DOHH2 (cell line): ENCODE measurements around the gene BBS2.

Experiments used
- H3F3A ChIP-seq: fragments of 200-600 bp; sonication (generic), shearing (Covaris generic); 2 replicates; pipeline ENCODE4 v1.6.0; 2016; ENCODE audit warnings: antibody characterized with exemption, mild to moderate bottlenecking; ENCODE audit not compliant: control insufficient read depth, insufficient read depth
- H3K27ac ChIP-seq: fragments of 200-600 bp; sonication (generic); 2 replicates; pipeline ENCODE4 v1.5.1; 2014; ENCODE audit warnings: low read depth, mild to moderate bottlenecking, low read length, moderate library complexity
- H3K27me3 ChIP-seq: fragments of 200-600 bp; sonication (generic); 2 replicates; pipeline ENCODE4 v1.6.1; 2014; ENCODE audit warnings: mild to moderate bottlenecking, low read length, mixed read lengths; ENCODE audit not compliant: control insufficient read depth
- H3K36me3 ChIP-seq: fragments of 200-600 bp; sonication (generic); 2 replicates; pipeline ENCODE4 v1.6.1; 2014; ENCODE audit warnings: mild to moderate bottlenecking, low read length, moderate library complexity, mixed read lengths; ENCODE audit not compliant: control insufficient read depth
- H3K4me1 ChIP-seq: fragments of 200-600 bp; sonication (generic); 2 replicates; pipeline ENCODE4 v1.6.1; 2014; ENCODE audit warnings: mild to moderate bottlenecking, low read length, mixed read lengths; ENCODE audit not compliant: control insufficient read depth
- H3K4me2 ChIP-seq: fragments of 200-600 bp; sonication (generic); 2 replicates; pipeline ENCODE4 v1.6.0; 2014; ENCODE audit warnings: mild to moderate bottlenecking, low read length, moderate library complexity
- H3K4me3 ChIP-seq: fragments of 200-600 bp; sonication (generic); 2 replicates; pipeline ENCODE4 v1.5.1; 2014; ENCODE audit warnings: mild to moderate bottlenecking, low read length, mixed read lengths
- H3K79me2 ChIP-seq: fragments of 200-600 bp; sonication (generic); 2 replicates; pipeline ENCODE4 v1.6.1; 2014; ENCODE audit warnings: mild to moderate bottlenecking, low read length, mixed read lengths; ENCODE audit not compliant: control insufficient read depth
- H3K9me2 ChIP-seq: fragments of 200-600 bp; sonication (generic); replicated peaks from 2 replicates; pipeline ENCODE4 v1.6.1; 2014; ENCODE audit warnings: mild to moderate bottlenecking, low read length, mixed read lengths; ENCODE audit not compliant: control insufficient read depth
- H3K9me3 ChIP-seq: fragments of 200-600 bp; sonication (generic); 2 replicates; pipeline ENCODE4 v1.6.1; 2014; ENCODE audit warnings: antibody characterized with exemption, low read length, mixed read lengths; ENCODE audit not compliant: control insufficient read depth, insufficient read depth
- H4K20me1 ChIP-seq: fragments of 200-600 bp; sonication (generic); 2 replicates; pipeline ENCODE4 v1.6.0; 2014; ENCODE audit warnings: low read depth, mild to moderate bottlenecking, antibody characterized with exemption, low read length, moderate library complexity; ENCODE audit not compliant: control insufficient read depth, insufficient read depth
- EZH2phosphoT487 ChIP-seq: fragments of 200-600 bp; sonication (generic); IDR thresholded peaks from 2 replicates; pipeline ENCODE4 v1.6.1; 2017; ENCODE audit warnings: borderline replicate concordance, mild to moderate bottlenecking, antibody characterized with exemption, low read length, moderate library complexity, mixed read lengths
- TF ChIP-seq, protein P1 (sequence below): fragments of 200-600 bp; sonication (generic); IDR thresholded peaks from one replicate; pipeline ENCODE4 v1.5.1; 2014; ENCODE audit warnings: antibody characterized with exemption, mild to moderate bottlenecking, low read depth, low read length; ENCODE audit not compliant: poor library complexity, severe bottlenecking

BBS2 gene

DNA sequence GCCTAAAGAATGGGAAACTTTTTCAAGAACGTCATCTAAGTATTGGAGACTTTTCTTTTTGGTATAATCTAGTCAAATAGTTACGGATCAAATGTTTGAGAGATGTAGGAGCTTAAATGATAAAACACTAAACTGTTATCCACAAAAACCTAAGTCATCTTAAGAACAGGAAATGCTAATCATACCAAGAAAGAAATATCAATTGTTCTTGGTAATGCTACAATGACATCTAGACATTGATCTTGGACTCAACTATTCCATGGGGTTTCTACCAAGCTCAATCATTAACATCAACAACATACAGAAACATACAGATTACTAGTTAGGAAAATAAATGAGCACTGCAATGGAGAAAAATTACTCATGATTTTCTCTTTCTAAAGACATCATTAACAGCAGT lies 72.5 kb downstream of the BBS2 start:
- no peak overlapping the region for H3K27ac ChIP-seq
- H3K9me3 ChIP-seq, result no peaks in the 10 kb centered on the region
- peaks cover 80% of the 10 kb centered on the region for H3K36me3 ChIP-seq
- no peak overlapping the region; the same call in 1 of the 2 replicates for H3K4me2 ChIP-seq
- no peaks in the 10 kb centered on the region for H3K9me2 ChIP-seq
- H3K4me3 ChIP-seq, result no peak overlapping the region
- no peak for TF ChIP-seq EZH2phosphoT487
- TF ChIP-seq, protein P1, sequence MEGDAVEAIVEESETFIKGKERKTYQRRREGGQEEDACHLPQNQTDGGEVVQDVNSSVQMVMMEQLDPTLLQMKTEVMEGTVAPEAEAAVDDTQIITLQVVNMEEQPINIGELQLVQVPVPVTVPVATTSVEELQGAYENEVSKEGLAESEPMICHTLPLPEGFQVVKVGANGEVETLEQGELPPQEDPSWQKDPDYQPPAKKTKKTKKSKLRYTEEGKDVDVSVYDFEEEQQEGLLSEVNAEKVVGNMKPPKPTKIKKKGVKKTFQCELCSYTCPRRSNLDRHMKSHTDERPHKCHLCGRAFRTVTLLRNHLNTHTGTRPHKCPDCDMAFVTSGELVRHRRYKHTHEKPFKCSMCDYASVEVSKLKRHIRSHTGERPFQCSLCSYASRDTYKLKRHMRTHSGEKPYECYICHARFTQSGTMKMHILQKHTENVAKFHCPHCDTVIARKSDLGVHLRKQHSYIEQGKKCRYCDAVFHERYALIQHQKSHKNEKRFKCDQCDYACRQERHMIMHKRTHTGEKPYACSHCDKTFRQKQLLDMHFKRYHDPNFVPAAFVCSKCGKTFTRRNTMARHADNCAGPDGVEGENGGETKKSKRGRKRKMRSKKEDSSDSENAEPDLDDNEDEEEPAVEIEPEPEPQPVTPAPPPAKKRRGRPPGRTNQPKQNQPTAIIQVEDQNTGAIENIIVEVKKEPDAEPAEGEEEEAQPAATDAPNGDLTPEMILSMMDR, result no peak
- H4K20me1 ChIP-seq, result peaks cover 33% of the 10 kb centered on the region; the same call in 1 of the 2 replicates
- H3F3A ChIP-seq, result no peaks in the 10 kb centered on the region
- H3K79me2 ChIP-seq, result peaks cover 94% of the 10 kb centered on the region
- H3K27me3 ChIP-seq, result no peaks in the 10 kb centered on the region
- peaks cover 25% of the 10 kb centered on the region for H3K4me1 ChIP-seq

DNA sequence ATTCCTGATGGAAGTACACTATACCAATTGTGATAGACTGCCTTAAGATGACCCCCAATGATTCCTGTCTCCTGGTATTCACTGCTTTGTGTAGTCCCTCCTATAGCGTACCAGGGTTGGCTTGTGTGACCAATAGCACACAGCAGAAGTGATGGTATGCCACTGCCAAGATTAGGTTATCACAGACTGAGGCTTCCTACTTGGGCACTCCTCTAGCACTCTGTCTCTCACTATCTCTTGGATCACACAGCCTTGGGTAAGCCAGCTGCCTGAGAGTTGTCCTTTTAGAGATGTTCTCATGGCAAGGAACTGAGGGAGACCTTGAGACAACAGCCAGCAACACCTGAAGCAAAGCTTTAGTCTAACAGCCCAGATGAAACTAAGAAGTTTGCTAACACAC lies 81.8 kb downstream of the BBS2 start:
- H3K9me3 ChIP-seq, result no peaks in the 10 kb centered on the region
- H3K27ac ChIP-seq, result no peak overlapping the region
- H4K20me1 ChIP-seq, result peaks cover 6% of the 10 kb centered on the region; the same call in 1 of the 2 replicates
- H3K4me3 ChIP-seq, result no peak overlapping the region
- H3F3A ChIP-seq, result no peaks in the 10 kb centered on the region
- H3K27me3 ChIP-seq, result no peaks in the 10 kb centered on the region
- no peaks in the 10 kb centered on the region for H3K9me2 ChIP-seq
- H3K4me2 ChIP-seq, result no peak overlapping the region
- peaks cover 82% of the 10 kb centered on the region for H3K36me3 ChIP-seq
- peaks cover 44% of the 10 kb centered on the region for H3K79me2 ChIP-seq
- TF ChIP-seq EZH2phosphoT487, result no peak
- TF ChIP-seq, protein P1, result no peak
- no peaks in the 10 kb centered on the region for H3K4me1 ChIP-seq

DNA sequence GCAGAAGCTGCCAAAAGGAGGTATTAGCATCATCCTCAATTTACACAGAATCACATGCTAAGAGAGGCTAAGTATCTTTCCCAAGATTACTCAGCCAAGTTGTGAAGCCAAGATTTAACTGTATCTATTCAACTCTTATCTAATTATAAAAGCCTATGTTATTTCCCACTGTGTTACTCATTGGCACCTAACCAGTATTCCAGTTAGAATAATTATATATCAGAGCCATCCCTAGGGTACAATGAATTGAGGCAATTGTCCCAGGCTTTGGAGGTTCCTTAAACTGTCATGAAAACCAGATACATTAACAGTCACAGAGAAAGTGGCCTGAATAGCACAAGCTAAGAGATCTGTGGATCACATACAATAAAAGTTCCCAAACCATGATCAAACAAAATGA lies 83.6 kb downstream of the BBS2 start:
- Histone ChIP-seq H3K4me1 (no peaks in the 10 kb centered on the region; the same call in 1 of the 2 replicates), H3K4me3 (no peak overlapping the region), H4K20me1 (peaks cover 6% of the 10 kb centered on the region; the same call in 1 of the 2 replicates), H3K9me2 (no peaks in the 10 kb centered on the region), H3K36me3 (peaks cover 80% of the 10 kb centered on the region), H3K79me2 (peaks cover 28% of the 10 kb centered on the region), H3F3A (no peaks in the 10 kb centered on the region; the same call in 1 of the 2 replicates), H3K27ac (no peak overlapping the region), H3K9me3 (no peaks in the 10 kb centered on the region), H3K4me2 (no peak overlapping the region), H3K27me3 (no peaks in the 10 kb centered on the region)
- TF ChIP-seq, protein P1, result no peak
- no peak for TF ChIP-seq EZH2phosphoT487
